Panc1 (cell line): ENCODE results near the gene CYP8B1.

ENCODE experiments used
- CTCF ChIP-seq: fragments of 450-650 bp; IDR thresholded peaks from 2 replicates; pipeline ENCODE4 v1.5.1; 2017; ENCODE audit warnings: mild to moderate bottlenecking
- POLR2AphosphoS5 ChIP-seq: IDR thresholded peaks from 2 replicates; pipeline ENCODE4 v1.6.1; 2012; ENCODE audit warnings: mild to moderate bottlenecking, low read depth, low read length, moderate library complexity
- REST ChIP-seq, 2 experiments: IDR thresholded peaks; 2 replicates each; pipeline ENCODE4 v1.6.1; 2011 to 2012; ENCODE audit warnings: low read depth in 2 of 2, control low read depth in 1 of 2, low read length in 1 of 2, mild to moderate bottlenecking in 1 of 2, moderate library complexity in 1 of 2; ENCODE audit not compliant: insufficient read depth in 1 of 2
- SIN3A ChIP-seq: IDR thresholded peaks from 2 replicates; pipeline ENCODE4 v1.6.1; 2012; ENCODE audit warnings: low read depth, mild to moderate bottlenecking, low read length, moderate library complexity, borderline replicate concordance; ENCODE audit not compliant: insufficient read depth
- TCF7L2 ChIP-seq: IDR thresholded peaks from 2 replicates; pipeline ENCODE4 v1.6.1; 2011; ENCODE audit warnings: mild to moderate bottlenecking, low read depth, low read length, inconsistent platforms

GRCh38 chr3:42873221-42873982 is 2.3 kb downstream of the CYP8B1 start:
- TF ChIP-seq POLR2AphosphoS5 (no peak), CTCF (no peak), REST (IDR thresholded peaks at IDR 0.05; ENCODE audit: insufficient read depth in 1 of 2, low read depth in 2 of 2, low read length in 1 of 2) (no peak), SIN3A (no peak), TCF7L2 (no peak)
